T-helper 2 cell (primary cell): ENCODE measurements around the gene SLC6A18.

Experiments
- DNase-seq, 5 experiments: peaks; one replicate each; pipeline versions ENCODE4 v3.0.0 to v3.0.0-alpha.2; 2012 to 2022

SLC6A18 gene

DNA sequence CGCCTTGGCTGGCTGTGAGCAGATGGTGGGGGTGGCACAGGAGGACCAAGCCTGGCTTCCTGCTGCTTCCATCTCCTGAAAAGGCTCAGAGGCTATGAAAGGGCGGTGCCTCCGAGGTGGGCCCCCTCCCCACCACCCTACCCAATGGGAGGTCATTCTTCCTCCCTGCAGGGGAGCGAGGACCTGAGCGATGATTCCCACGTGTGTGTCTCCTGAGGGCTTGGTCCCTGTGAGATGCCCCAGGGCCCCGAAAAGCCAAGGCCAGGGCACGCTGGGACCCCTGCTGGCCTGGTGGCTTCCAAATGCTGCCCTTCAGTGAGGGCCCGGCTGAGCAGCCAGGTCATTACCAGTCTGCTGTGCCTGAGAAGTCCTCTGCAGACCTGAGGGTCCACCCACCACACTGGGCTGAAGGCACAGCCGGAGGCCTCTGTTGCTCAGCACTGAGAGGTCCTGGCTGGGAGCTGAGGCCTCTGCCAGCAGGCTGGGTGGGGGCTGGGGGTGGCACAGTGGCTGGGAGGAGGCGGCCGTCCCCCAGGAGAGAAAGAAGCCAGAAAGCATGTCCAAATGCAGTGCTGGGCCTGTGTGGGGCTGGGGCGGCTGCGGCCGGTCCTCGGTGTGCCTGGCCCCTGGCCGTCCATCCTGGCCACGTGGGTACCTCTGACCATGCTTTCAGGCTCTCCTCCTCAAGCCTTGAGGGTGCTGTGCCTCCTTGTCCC, 37.8 kb upstream of the SLC6A18 start:
- no peak for DNase-seq

DNA sequence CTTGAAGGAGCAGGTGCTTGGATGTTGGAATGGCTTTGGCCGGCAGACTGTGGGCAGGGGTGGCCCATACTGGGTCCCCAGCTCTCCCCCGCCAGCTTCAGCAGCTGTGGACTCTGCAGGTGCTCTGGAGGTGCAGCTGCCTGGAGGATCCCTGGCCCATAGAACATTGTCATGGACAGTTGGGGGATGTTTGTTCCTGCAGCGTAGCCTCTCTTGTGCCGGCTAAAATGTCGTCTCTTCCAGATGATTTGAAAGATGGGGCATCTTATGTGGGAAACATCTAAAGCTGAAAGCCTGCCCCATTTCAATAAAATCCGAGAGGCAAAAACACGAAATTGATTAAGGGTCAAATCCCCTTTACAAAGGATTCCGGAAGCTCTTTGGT, 37.2 kb upstream of the SLC6A18 start:
- no peak for DNase-seq

DNA sequence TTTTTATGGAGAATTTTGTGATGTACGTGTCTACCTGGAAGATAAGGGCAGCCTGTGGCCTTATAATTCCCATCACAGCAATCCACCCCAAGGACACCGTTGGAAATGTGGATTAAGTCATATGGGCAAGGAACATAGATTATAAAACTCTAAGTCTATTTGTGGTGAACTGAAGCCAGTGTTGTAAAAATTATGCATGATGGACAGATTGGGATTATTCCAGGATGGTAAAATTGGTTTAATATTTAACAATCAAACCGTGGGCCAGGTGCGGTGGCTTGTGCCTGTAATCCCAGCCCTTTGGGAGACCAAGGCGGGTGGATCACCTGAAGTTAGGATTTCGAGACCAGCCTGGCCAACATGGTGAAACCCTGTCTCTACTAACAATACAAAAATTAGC, 36.7 kb upstream of the SLC6A18 start:
- no peak for DNase-seq

DNA sequence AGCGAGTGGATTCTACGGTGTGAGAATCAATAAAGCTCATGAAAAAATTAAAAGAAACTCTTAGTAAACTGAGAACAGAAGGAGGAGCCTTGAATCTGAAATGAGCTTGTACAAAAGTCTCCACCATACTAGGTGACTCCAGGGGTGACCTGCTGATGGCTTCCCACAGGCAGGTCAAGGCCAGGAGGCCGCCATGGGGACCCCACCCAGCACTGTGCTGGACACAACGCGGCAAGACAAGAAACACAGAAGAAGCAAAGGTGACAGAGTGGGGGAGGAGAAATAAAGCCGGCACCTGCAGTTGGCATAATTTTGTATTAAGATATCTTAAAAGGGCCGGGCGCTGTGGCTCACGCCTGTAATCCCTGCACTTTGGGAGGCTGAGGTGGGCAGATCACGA, 35.9 kb upstream of the SLC6A18 start:
- no peak for DNase-seq

DNA sequence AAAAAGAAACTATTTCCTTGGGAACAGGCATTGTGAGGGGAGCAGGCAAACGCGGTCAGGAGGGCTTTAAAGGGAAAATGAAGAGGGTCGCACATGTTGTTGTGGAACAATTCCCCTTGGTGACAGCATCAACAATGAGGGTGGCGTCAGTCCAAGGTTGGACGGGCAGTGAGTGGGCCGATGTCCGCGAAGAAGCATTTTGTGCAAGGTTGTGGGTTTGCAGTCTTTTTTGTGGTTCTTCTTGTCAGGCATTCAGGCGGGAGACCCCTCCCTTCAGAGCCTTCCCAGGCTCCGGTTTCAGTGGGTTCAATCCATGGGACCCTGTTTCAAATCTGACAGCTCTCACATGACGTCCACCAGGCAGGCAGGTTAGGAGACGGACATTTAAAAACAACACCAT, 34.9 kb upstream of the SLC6A18 start:
- no peak for DNase-seq

DNA sequence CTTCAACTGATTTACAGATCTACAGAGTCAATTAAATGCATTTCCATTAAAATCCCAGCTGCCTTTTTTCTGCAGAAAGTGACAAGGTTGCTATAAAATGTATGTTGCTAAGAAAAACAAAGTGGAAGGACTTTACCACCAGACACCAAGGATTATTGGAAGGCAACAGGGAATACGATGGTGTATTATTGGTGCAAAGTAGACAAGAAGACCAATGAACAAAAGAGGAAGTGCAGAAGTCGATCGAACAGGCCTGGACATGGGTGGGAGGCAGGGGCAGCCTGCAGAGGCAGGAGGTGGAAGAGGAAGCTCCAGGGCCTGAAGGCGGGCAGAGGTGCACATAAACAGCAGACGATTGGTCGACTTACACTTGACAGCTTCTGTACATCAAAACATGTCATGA, 34.3 kb upstream of the SLC6A18 start:
- no peak for DNase-seq

DNA sequence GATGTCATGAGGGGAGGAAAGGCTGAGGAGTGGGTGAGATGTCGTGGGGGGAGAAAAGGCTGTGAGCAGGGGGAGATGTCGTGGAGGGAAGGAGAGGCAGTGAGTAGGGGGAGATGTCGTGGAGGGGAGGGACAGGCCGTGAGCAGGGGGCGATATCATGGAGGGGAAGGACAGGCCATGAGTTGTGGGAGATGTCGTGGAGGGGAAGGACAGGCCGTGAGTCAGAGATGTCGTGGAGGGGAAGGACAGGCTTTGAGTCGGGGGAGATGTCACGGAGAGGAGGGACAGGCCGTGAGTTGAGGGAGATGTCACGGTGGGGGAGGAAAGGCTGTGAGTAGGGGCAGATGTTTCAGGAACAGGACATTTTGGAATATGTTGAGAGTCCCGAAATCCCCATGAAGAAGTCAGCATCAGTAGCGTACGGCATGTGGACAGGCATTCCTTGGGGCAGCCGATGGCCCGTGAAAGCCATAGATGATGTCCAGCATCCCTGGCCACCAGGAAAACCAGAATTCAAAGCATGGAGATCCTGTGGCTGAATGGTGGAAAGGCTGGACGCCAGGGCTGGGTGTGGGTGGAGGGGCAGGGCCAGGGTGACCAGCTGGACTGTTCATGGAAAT, 32.1 kb upstream of the SLC6A18 start:
- DNase-seq: no peak

DNA sequence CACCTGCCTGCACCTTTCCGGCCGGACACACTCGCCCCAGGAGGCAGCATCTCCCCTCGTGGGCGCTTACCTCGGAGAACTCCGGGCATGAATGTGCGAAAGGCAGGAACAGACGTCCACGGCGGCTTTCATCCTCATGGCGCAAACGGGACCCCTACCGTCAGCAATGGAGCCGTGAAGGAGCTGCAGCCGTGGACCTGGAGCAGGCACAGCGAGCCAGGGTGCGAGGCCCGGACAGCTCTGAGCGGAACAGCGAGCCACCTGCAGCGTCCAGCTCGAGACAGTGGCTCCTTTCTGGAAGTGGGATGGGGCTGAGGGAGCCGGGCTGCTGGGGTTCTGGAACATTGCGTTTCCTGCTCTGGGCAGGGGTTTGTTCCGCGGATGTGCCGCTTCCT, 31.6 kb upstream of the SLC6A18 start:
- DNase-seq: no peak

DNA sequence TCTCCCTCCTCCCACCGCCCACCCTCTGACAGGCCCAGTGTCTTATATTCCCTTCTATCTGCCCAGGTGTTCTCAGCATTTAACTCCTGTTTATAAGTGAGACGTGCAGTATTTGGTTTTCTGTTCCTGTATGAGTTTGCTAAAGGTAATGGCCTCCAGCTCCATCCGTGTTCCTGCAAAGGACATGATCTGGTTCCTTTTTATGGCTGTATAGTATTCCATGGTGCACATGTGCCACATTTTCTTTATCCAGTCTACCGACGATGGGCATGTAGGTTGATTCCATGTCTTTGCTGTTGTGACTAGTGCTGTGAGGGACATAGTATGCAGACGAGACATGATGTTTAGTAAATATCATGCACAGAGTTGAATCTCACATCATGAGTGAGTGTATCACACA, 30.8 kb upstream of the SLC6A18 start:
- no peak for DNase-seq

DNA sequence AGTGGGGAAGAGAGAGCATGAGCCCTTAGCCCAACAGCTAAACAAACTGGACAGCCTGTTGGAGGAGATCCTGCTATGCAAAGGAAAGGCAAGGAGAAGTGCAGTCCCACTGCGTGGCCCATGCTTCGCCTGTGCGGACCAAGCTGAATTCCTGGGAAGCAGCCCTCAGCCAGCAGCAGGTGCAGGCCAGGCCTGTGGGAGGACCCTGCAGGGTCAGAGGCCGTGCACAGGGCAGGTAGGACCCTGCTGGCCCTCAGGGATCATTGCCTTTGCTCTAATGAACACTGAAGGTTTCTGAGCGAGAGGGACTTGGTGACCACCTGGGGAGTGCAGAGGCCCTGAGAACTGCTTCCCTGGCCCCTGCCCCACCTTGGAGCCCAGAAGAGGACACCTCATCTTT, 29.7 kb upstream of the SLC6A18 start:
- DNase-seq: no peak

DNA sequence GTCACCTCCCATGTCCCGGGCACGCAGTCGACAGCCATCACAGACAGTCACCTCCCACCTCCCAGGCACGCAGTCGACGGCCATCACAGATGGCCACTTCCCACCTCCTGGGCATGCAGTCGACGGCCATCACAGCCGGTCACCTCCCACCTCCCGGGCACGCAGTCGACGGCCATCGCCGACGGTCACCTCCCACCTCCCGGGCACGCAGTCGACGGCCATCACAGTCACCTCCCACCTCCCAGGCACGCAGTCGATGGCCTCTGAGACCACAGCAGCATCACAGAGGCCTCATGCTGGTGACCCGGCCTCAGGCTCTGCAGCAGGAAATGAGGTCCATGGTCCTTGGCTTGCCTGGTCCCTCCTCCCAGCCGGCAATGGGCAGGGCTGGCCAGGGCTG, 29.3 kb upstream of the SLC6A18 start:
- no peak for DNase-seq

DNA sequence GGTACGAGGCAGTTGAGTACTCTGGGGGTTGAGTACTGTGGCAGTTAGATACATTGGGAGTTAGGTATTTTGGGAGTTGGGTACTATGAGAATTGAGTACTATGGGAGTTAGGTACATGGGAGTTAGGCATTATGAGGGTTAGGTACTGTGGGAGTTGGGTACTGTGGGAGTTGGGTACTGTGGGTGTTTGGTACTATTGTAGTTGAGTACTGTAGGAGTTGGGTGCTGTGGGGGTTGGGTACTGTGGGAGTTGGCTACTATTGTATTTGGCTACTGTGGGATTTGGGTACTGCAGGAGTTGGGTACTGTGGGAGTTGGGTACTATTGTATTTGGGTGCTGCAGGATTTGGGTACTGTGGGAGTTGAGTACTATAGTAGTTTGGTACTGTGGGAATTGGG, 28.6 kb upstream of the SLC6A18 start:
- DNase-seq: no peak

DNA sequence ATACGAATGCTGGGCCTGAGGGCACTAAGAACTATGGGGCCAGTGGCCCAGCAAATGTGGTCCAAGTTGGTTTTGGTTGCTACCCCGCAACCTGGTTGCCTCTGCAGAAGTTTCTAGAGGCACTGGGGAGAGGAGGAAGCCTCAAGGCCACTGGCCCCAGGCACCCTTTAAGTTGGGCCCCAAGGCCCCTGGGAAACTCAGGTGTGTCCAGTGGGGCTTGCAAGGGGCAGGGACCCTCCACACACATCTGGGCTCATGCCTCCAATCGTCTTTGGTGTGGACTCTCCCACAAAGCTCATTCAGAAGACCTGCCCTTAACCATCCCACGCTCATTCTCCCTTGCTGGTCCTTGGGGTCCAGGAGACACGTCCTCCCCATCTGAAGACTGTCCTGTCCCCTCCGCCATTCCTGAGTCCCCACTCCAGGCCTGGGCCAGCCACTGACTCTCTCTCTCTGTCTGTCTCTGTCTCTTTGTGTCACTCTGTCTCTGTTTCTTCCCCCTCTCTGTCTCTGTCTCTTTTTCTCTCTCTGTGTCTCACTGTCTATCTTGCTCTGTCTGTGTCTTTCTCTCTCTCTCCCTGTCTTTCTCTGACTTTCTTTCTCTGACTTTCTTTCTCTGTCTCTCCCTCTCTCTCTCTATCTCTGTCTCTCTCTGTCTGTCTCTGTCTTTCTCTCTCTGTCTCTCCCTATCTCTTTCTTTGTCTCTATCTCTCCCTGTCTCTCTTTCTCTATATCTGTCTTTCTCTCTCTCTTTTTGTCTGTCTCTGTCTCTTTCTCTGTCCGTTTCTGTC, 27.1 kb upstream of the SLC6A18 start:
- no peak for DNase-seq

DNA sequence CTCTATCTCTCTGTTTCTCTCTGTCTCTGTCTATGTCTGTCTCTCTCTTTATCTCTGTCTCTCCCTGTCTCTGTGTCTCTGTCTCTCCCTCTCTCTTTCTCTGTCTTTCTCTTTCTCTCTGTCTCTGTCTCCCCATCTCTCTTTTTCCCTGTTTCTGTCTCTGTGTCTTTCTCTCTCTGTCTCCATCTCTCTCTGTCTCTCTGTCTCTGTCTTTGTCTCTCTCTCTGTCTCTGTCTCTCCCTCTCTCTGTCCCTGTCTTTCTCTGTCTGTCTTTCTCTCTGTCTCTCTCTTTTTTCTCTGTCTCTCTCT, 25.9 kb upstream of the SLC6A18 start:
- no peak for DNase-seq

DNA sequence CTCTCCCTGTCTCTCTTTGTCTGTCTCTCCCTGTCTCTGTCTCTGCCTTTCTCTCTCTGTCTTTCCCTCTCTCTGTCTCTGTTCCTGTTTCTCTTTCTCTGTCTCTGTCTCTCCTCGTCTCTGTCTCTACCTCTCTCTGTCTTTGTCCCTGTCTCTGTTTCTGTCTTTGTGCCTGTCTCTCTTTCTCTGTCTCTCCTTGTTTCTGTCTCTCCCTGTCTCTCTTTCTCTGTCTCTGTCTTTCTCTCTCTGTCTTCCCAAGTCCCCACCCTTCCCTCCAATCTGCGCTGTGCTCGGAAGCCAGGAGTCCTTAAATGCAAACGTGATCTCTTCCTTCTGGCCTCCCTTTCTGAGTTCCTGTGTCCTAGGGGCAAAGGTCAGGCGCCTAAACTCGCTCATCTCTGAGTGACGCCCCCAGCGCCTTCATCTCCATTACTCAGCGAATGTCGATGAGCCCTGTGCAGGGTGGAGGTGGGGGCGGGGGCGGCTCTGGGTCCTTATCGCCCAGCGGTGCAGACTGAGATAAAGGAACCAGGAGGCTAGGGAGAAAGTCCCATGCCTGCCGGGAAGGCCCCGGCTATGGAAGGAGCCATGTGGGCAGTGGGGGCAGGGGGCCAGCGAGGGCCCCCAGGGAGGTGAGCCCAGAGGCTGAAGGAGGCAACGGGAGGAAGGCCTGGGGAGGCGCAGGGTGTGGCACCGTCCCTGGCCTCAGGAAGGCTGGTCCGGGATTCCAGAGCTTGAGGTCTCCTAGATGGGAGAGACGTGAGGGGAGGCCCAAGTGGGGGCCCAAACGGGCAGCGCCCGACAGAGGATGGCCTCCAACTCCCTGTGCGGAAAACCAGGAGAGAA, 25.3 kb upstream of the SLC6A18 start:
- DNase-seq: no peak

DNA sequence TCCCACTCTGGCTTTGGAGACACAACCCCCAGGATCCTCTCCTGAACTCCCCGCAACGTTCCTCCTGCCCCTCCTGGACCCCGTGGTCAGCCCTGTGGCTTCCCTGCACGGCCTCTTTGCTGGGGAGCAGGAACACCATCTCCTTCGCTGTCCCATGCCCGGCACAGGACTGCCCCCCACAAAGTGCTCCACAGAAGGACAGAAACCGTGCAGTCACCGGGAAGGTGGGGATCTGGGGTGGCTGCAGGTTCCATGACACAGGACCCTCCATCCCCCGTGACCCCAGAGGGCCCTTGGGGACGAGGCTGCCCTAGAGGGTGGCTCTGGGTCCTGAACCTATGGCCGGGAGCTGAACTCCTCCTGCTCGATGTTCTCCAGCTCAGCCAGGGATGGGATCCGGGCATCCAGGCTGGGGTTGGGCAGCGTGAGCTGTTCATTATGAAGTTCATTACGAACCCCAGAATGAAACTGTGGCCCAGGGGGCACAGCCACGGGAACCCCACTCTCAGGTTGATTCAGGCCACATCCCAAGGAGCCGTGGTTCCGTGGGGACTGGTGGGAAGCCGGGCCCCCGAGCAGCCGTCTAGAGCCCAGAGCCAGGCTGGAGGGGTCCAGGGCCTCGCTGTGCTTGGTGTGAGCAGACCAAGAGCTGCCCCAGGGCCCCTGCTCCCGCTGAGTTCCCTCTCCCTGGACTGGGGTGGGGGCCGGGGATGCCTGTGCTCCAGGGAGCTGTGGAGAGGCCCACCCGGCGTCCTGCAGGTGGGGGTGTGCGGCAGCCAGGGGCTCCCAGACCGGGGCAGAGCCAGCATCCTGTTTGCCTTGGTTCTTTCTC, 24.5 kb upstream of the SLC6A18 start:
- no peak for DNase-seq

DNA sequence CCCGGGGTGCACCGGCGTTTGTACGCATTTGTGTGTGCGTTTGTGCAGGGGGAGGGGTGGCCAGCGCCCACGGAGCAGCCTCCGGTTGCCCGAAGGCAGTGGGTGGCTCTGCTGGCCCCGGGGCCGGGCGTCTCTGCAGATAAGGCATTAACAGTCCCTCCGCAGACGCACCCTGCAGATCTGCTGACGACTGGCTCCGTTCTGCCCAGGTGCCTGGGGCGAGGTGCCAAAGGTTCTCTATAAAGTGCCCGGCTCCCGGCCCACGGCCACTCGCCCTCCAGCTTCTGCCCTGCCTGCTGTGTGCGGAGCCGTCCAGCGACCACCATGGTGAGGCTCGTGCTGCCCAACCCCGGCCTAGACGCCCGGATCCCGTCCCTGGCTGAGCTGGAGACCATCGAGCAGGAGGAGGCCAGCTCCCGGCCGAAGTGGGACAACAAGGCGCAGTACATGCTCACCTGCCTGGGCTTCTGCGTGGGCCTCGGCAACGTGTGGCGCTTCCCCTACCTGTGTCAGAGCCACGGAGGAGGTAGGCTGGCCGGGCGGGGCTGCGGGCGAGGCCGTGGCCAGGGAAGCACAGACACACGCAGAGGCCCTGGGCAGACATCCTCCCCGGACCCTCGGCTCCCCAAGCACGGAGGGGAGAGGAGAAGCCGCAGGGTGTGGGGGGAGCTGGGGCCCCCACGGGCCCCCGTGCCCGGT, 23.7 kb upstream of the SLC6A18 start, which contains the start of gene SLC6A19:
TSS of gene SLC6A19 (plus strand) at position 269 of the 699 bp plus-strand sequence. CDS start at position 325, 56 bp downstream.
- no peak for DNase-seq

DNA sequence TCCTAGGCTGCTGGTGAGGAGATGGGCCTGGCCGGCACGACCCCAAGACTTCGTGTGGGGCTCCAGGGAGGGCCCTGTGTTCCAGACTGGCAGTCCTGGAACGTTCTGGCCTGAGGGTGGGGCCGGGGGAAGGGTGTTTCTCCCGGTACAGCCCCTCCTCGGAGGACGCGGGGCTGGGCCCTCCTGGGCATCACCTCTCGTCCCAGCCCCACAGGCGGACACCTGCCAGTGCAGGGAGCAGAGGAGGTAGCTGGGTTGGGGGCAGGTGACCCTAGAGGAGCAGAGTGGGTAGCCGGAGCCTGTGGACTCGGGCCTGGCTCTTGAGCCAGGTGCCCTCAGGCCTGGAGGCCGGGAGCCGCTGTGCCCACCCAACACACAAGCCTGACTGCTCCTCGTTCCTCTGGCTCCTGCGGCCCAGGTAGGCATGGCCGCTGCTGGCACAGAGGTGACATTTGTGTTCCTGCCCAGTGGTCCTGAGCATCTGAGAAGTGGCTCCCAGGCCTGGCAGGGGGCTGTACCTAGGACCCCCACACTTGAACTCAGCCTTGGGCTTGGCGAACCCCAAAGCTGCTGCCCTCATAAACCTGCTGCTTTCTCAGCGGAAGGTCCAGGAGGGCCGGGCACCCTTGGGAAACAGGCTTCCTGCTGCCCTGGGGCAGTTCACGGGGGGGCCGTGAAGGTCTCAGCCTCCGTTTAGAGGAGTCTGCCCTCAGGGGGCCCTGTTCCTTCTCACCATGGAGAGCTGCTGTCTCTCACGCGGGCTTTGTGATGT, 23.0 kb upstream of the SLC6A18 start:
- no peak for DNase-seq

DNA sequence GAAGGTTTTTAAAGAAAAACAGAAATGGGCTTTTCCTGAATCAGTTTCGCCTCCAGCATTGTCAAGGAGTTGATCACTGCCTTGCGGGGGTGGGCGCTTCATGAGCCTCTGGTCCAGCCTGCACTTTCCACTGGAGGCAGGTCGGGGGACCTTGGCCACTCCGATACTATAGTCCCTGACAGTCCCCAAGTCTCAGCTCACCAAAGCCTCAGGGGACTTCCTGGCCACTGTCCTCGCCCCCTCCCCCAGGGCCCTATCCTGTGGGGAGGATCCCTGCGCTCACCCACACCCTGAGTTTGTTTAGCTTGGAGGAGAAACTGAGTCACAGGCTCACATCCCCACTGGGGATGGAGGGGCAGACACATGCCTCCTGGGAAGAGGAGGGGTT, 22.4 kb upstream of the SLC6A18 start:
- DNase-seq: no peak

DNA sequence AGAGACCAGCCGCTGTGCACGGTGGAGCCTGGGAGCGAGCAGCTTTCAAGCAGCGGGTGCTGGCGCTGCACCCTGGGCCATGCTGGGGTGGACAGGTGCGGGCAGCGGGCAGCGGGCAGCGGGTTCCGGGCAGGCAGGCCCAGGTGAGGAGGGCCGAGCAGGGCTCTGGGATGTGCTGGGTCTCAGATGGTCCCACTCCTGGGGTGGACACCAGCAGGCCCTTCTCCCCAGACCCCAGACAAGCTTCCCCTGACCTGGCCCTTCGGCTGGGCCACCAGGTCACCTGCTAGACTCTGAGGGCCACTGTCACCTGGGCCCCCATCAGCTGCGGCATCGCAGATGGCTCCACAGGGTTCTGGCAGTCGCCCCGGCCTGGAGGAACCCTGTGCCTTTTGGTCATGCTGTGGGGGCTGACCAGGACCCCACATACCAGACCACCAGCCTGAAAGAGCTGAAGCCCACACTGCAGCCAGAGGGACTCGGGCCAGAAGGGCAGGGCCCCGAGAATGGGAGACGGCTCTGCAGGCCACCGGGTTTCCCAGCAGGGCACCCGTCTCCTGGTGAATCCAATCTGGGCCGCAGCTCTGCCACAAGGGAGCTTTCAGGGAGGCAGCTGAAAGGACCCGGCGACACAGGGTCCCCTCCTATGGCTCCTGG, 21.7 kb upstream of the SLC6A18 start:
- DNase-seq: no peak
